ENCODE results near the gene BNIP5. TPM values are rescaled to one million over a fixed set of nuclear protein-coding genes. Genes with fewer than 3 reads are reported as not detected.

Gene BNIP5
- total RNA-seq, 2 experiments from 2014 or later: not detected

GRCh38 chr6:36272234-36272633, 64.5 kb downstream of the BNIP5 start:
- peaks cover 0 to 1% of the 10 kb centered on the region in 2 experiments for H3K9me3 ChIP-seq (ENCODE audit: control insufficient read depth in 1 of 2, insufficient read depth in 1 of 2, low read length in 2 of 2)
- H3K36me3 ChIP-seq (ENCODE audit: insufficient read depth, low read length): no peaks in the 10 kb centered on the region
- intact Hi-C loops (cut with DNase I, micrococcal nuclease): no loop called here
- no peak overlapping the region for H3K27ac ChIP-seq (ENCODE audit: low read depth in 1 of 2, low read length in 2 of 2)
- H3K4me1 Mint-ChIP-seq (ENCODE audit: low read depth): no peaks in the 10 kb centered on the region
- H3K27me3 ChIP-seq (ENCODE audit: control insufficient read depth in 1 of 2, insufficient read depth in 2 of 2, low read length in 2 of 2): peaks cover 0 to 5% of the 10 kb centered on the region in 2 experiments
- no peaks in the 10 kb centered on the region for H3K9me3 Mint-ChIP-seq
- no peaks in the 10 kb centered on the region for H3K4me1 ChIP-seq (ENCODE audit: insufficient read depth, low read length)
- H3K27ac Mint-ChIP-seq: no peak overlapping the region
- no peak overlapping the region for H3K4me3 ChIP-seq (ENCODE audit: low read length)
- ATAC-seq (ENCODE audit: poor library complexity) (no peak), DNase-seq (no peak)
- TF ChIP-seq CTCF (IDR thresholded peaks at IDR 0.05): no peak
- no peak overlapping the region for H3K4me3 Mint-ChIP-seq
- peaks cover 27% of the 10 kb centered on the region for H3K27me3 Mint-ChIP-seq
- ChIA-PET POLR2A (no interaction called here), CTCF (interaction anchor here (1.3 kb wide), 1 partner anchor 30 kb away, joined by 3 read pairs; no protein-coding TSS in a partner anchor)
- H3K36me3 Mint-ChIP-seq (ENCODE audit: low read depth): no peaks in the 10 kb centered on the region

DNA sequence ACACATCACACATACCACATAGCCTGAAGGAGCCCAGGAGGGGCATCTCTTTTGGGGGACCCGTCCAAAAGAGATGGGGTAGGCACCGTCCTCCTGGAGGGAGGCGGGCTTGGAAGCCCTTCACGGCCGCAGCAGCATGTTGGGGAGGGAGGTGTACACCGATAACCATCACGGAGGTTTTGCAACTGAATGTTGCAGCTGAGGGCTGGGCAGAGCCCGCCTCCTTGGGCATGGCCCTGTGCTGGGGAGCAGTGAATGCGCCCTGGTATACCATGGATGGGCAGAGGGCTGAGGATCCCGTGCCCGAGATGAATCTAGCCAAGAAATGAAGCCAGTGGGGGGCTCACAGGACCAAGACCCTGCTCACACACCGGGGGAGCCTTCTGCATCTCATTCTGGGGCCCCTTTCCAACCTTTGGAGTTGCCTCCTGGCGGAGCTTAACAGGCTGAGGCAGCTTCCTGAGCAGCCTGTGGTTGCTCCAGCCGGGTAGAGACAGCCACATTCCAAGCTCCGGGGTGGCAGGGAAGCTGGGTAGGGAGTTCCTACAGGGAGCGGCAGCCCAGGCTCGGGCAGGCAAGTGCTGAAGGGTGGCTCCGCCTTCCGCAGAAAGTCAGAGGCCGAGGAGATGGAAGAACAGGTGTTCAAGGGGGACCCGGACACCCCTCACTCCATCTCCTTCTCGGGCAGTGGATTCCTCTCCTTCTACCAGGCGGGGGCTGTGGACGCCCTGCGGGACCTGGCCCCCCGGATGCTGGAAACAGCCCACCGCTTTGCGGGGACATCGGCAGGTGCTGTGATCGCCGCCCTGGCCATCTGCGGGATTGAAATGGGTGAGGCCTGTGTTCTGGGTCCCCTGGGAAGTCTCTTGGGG, 66.6 kb downstream of the BNIP5 start, which contains the start of gene PNPLA1:
TSS of gene PNPLA1 (plus strand) at position 227 of the 872 bp plus-strand sequence. CDS start at position 627, 400 bp downstream.
- H3K27ac Mint-ChIP-seq: no peak within 1 kb of the TSS
- Histone ChIP-seq H3K27me3 (ENCODE audit: control insufficient read depth in 1 of 2, insufficient read depth in 2 of 2, low read length in 2 of 2) (peaks cover 0 to 5% of the 10 kb centered on the region in 2 experiments), H3K27ac (ENCODE audit: low read depth in 1 of 2, low read length in 2 of 2) (no peak within 1 kb of the TSS), H3K9me3 (ENCODE audit: control insufficient read depth in 1 of 2, insufficient read depth in 1 of 2, low read length in 2 of 2) (peaks cover 0 to 8% of the 10 kb centered on the region in 2 experiments), H3K4me3 (ENCODE audit: low read length) (no peak within 1 kb of the TSS), H3K4me1 (ENCODE audit: insufficient read depth, low read length) (no peaks in the 10 kb centered on the region), H3K36me3 (ENCODE audit: insufficient read depth, low read length) (no peaks in the 10 kb centered on the region)
- ATAC-seq (ENCODE audit: poor library complexity) (no peak), DNase-seq (no peak)
- POLR2A ChIA-PET: no interaction called here
- H3K9me3 Mint-ChIP-seq: no peaks in the 10 kb centered on the region
- CTCF ChIA-PET: no interaction called here
- intact Hi-C loops (cut with DNase I, micrococcal nuclease): no loop called here
- no peaks in the 10 kb centered on the region for H3K36me3 Mint-ChIP-seq (ENCODE audit: low read depth)
- H3K4me1 Mint-ChIP-seq (ENCODE audit: low read depth): no peaks in the 10 kb centered on the region
- no peak for TF ChIP-seq CTCF (IDR thresholded peaks at IDR 0.05)
- no peak within 1 kb of the TSS for H3K4me3 Mint-ChIP-seq
- peaks cover 23% of the 10 kb centered on the region for H3K27me3 Mint-ChIP-seq

DNA sequence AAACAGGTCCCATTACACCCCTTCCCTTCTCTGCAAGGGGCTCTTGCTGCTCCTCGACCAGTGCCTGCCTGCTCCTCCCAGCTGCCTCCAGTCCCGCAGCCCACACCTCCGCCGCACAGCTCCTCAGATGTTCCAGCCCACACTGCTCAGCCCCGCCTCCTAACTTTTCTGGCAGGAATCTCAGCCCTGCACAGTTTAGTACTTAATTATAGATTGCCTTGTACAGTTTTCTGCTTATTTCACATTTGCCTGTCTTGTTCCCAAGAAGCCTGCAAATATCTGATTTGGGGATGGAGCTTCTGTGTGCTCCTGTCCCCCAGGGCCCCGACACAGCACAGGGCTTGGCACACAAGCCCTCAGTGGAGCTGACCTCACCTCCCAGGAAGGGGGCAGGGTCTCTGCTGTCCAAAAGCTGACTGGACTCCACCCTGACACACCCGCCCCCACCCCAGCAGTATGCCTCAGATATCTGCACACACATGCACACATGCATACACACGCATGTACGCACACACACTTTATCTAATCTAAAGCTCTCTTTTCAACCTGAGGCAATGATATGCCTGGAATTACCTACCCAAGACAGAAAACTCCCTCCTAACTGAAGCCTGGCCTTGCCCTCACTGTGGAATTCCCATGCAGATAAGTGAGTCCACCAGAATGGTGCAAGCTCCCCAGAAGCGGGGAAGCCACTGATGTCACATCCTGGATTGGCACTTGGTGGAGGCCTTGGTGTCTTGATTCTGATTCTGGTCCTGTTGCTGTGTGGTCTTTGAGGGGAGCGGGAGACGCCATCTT, 68.0 kb downstream of the BNIP5 start:
- DNase-seq: no peak
- ChIA-PET CTCF (interaction anchor here (0.7 kb wide), 1 partner anchor 34 kb away, joined by 3 read pairs; no protein-coding TSS in a partner anchor), POLR2A (no interaction called here)
- H3K27ac ChIP-seq (ENCODE audit: low read depth in 1 of 2, low read length in 2 of 2): no peak overlapping the region
- H3K27ac Mint-ChIP-seq: no peak overlapping the region
- H3K36me3 ChIP-seq (ENCODE audit: insufficient read depth, low read length): no peaks in the 10 kb centered on the region
- peaks cover 0 to 8% of the 10 kb centered on the region in 2 experiments for H3K9me3 ChIP-seq (ENCODE audit: control insufficient read depth in 1 of 2, insufficient read depth in 1 of 2, low read length in 2 of 2)
- H3K4me1 Mint-ChIP-seq (ENCODE audit: low read depth): no peaks in the 10 kb centered on the region
- H3K9me3 Mint-ChIP-seq: no peaks in the 10 kb centered on the region
- H3K27me3 Mint-ChIP-seq: peaks cover 23% of the 10 kb centered on the region
- H3K4me3 Mint-ChIP-seq: no peak overlapping the region
- H3K36me3 Mint-ChIP-seq (ENCODE audit: low read depth): no peaks in the 10 kb centered on the region
- TF ChIP-seq CTCF (IDR thresholded peaks at IDR 0.05): no peak
- H3K4me1 ChIP-seq (ENCODE audit: insufficient read depth, low read length): no peaks in the 10 kb centered on the region
- no peak overlapping the region for H3K4me3 ChIP-seq (ENCODE audit: low read length)
- peaks cover 0 to 5% of the 10 kb centered on the region in 2 experiments for H3K27me3 ChIP-seq (ENCODE audit: control insufficient read depth in 1 of 2, insufficient read depth in 2 of 2, low read length in 2 of 2)
- ATAC-seq (ENCODE audit: poor library complexity): no peak
- intact Hi-C loops (cut with DNase I, micrococcal nuclease): no loop called here
